SK-N-SH (cell line): Measurements from ENCODE around the gene CHFR. TPM values are rescaled to one million over a fixed set of nuclear protein-coding genes. Genes with fewer than 3 reads are reported as not detected.

Experiments used
- CTCF ChIA-PET: fragments of 300-600, 350-600 bp; formaldehyde crosslinking; extraction: SDS; loops from one replicate; lab custom pipeline; 2021; lab: Yijun Ruan, JAX
- POLR2A ChIA-PET: fragments of 350-600 bp; sonication (Branson Sonifier 250); formaldehyde crosslinking; extraction: SDS; loops from one replicate; lab custom pipeline; 2020; ENCODE audit warnings: antibody characterized with exemption, inconsistent platforms; lab: Yijun Ruan, JAX
- DNase-seq: peaks from one replicate; pipeline ENCODE4 v3.0.0; 2012
- H2AFZ ChIP-seq: fragments of 200-600 bp; sonication (generic); 2 replicates; pipeline ENCODE4 v1.8.1; 2016; ENCODE audit warnings: antibody characterized with exemption, mild to moderate bottlenecking, low read depth
- H3F3A ChIP-seq: fragments of 200-600 bp; sonication (generic); replicated peaks from 2 replicates; pipeline ENCODE3; 2016; ENCODE audit warnings: antibody characterized with exemption, mild to moderate bottlenecking; ENCODE audit not compliant: insufficient read depth
- H3K27ac ChIP-seq, 2 experiments: fragments of 200-500 bp in 1 of 2; fragments of 200-600 bp in 1 of 2; sonication (Bioruptor generic) in 1 of 2; sonication (generic), shearing (Covaris generic) in 1 of 2; 2 replicates each; pipeline versions ENCODE4 v1.5.1 to v1.6.1; 2014 to 2016; ENCODE audit warnings: low read depth in 2 of 2, inconsistent platforms in 1 of 2, low read length in 1 of 2, mild to moderate bottlenecking in 1 of 2, mixed read lengths in 1 of 2
- H3K27me3 ChIP-seq: fragments of 200-600 bp; sonication (generic), shearing (Covaris generic); 2 replicates; pipeline ENCODE4 v1.6.1; 2016; ENCODE audit warnings: mixed run types; ENCODE audit not compliant: insufficient read depth
- H3K36me3 ChIP-seq, 2 experiments: fragments of 200-500 bp in 1 of 2; fragments of 200-600 bp in 1 of 2; sonication (Bioruptor generic) in 1 of 2; sonication (generic) in 1 of 2; replicated peaks in 1 of 2; 2 replicates each; pipeline versions ENCODE3 to v1.5.1; 2014 to 2016; ENCODE audit warnings: low read length in 1 of 2, mild to moderate bottlenecking in 1 of 2; ENCODE audit not compliant: insufficient read depth in 2 of 2, control insufficient read depth in 1 of 2
- H3K4me1 ChIP-seq, 2 experiments: fragments of 200-500 bp in 1 of 2; fragments of 200-600 bp in 1 of 2; sonication (Bioruptor generic) in 1 of 2; sonication (generic), shearing (Covaris generic) in 1 of 2; 2 replicates each; pipeline versions ENCODE4 v1.5.1 to v1.6.1; 2014 to 2016; ENCODE audit warnings: low read depth in 1 of 2, low read length in 1 of 2, mixed run types in 1 of 2; ENCODE audit not compliant: insufficient read depth in 2 of 2, control insufficient read depth in 1 of 2
- H3K4me2 ChIP-seq: fragments of 200-600 bp; sonication (generic), shearing (Covaris generic); 2 replicates; pipeline ENCODE4 v1.6.1; 2017; ENCODE audit warnings: mixed run types
- H3K4me3 ChIP-seq, 2 experiments: fragments of 200-500 bp in 1 of 2; fragments of 200-600 bp in 1 of 2; sonication (Bioruptor generic) in 1 of 2; sonication (generic), shearing (Covaris generic) in 1 of 2; 2 replicates each; pipeline versions ENCODE4 v1.5.1 to v1.8.1; 2014 to 2016; ENCODE audit warnings: low read depth in 2 of 2, inconsistent platforms in 1 of 2, low read length in 1 of 2, mild to moderate bottlenecking in 1 of 2, mixed read lengths in 1 of 2, moderate library complexity in 1 of 2
- H3K79me2 ChIP-seq: fragments of 200-600 bp; sonication (generic); 2 replicates; pipeline ENCODE4 v1.8.1; 2017; ENCODE audit warnings: mild to moderate bottlenecking; ENCODE audit not compliant: insufficient read depth
- H3K9ac ChIP-seq: fragments of 200-600 bp; sonication (generic); 2 replicates; pipeline ENCODE4 v1.6.1; 2017; ENCODE audit warnings: mixed run types
- H3K9me2 ChIP-seq: fragments of 200-600 bp; sonication (generic); 2 replicates; pipeline ENCODE4 v1.6.1; 2017; ENCODE audit warnings: mixed run types
- H3K9me3 ChIP-seq: fragments of 200-600 bp; sonication (generic); 2 replicates; pipeline ENCODE4 v1.6.1; 2017; ENCODE audit warnings: mixed run types, mild to moderate bottlenecking, moderate library complexity
- H4K20me1 ChIP-seq: fragments of 200-600 bp; sonication (generic); 2 replicates; pipeline ENCODE4 v1.6.1; 2017; ENCODE audit warnings: mild to moderate bottlenecking, mixed run types; ENCODE audit not compliant: insufficient read depth
- EZH2phosphoT487 ChIP-seq: fragments of 200-600 bp; sonication (generic); IDR thresholded peaks from 2 replicates; pipeline ENCODE4 v1.6.1; 2017; ENCODE audit warnings: low read depth, mixed run types, mild to moderate bottlenecking, antibody characterized with exemption, moderate library complexity, borderline replicate concordance
- FOSL2 ChIP-seq: IDR thresholded peaks from 2 replicates; pipeline ENCODE4 v1.4.0; 2012; ENCODE audit warnings: low read depth, mild to moderate bottlenecking, moderate library complexity, borderline replicate concordance
- FOXJ3 ChIP-seq: sonication (generic); formaldehyde crosslinking; IDR thresholded peaks from 2 replicates; pipeline ENCODE4 v1.5.1; 2020; ENCODE audit warnings: mild to moderate bottlenecking, missing genetic modification reagents
- IRF3 ChIP-seq: fragments of 150-350 bp; IDR thresholded peaks from 2 replicates; pipeline ENCODE4 v1.6.1; 2016; ENCODE audit warnings: mild to moderate bottlenecking, low read depth, low read length
- MXI1 ChIP-seq: IDR thresholded peaks from 2 replicates; pipeline ENCODE4 v1.6.1; 2012; ENCODE audit warnings: mild to moderate bottlenecking, low read depth, low read length, improper control_type of control experiment
- NFIC ChIP-seq: IDR thresholded peaks from 2 replicates; pipeline ENCODE4 v1.4.0; 2012; ENCODE audit warnings: borderline replicate concordance
- NRF1 ChIP-seq: IDR thresholded peaks from 2 replicates; pipeline ENCODE4 v1.6.1; 2012; ENCODE audit warnings: low read depth, mild to moderate bottlenecking, low read length
- PBX3 ChIP-seq: IDR thresholded peaks from 2 replicates; pipeline ENCODE4; 2012
- REST ChIP-seq: IDR thresholded peaks from 2 replicates; pipeline ENCODE4 v1.6.1; 2012; ENCODE audit warnings: mild to moderate bottlenecking, low read depth, low read length, moderate library complexity
- RXRA ChIP-seq: IDR thresholded peaks from 2 replicates; pipeline ENCODE4 v1.4.0; 2012; ENCODE audit warnings: low read depth, mild to moderate bottlenecking, borderline replicate concordance
- SMC3 ChIP-seq: IDR thresholded peaks from 2 replicates; pipeline ENCODE4 v1.6.1; 2012; ENCODE audit warnings: low read depth, low read length, improper control_type of control experiment
- TAF1 ChIP-seq: IDR thresholded peaks from 2 replicates; pipeline ENCODE4 v1.6.1; 2012; ENCODE audit warnings: low read depth, mild to moderate bottlenecking, low read length, moderate library complexity, borderline replicate concordance
- TEAD4 ChIP-seq: IDR thresholded peaks from 2 replicates; pipeline ENCODE4 v1.4.0; 2012; ENCODE audit warnings: mild to moderate bottlenecking, borderline replicate concordance; ENCODE audit not compliant: insufficient read depth
- USF2 ChIP-seq: fragments of 150-350 bp; IDR thresholded peaks from 2 replicates; pipeline ENCODE4 v1.6.1; 2017; ENCODE audit warnings: antibody characterized with exemption, low read length, low read depth, borderline replicate concordance
- ZBTB33 ChIP-seq: IDR thresholded peaks from 2 replicates; pipeline ENCODE4 v1.4.0; 2012; ENCODE audit warnings: low read depth, borderline replicate concordance
- WGBS: methylation state at CpG from one replicate; pipeline ENCODE4 v1.1.6; 2017; ENCODE audit warnings: low lambda C conversion rate; 5-methylcytosine and 5-hydroxymethylcytosine counted together
- polyA plus RNA-seq, 3 experiments: library from polyadenylated mRNA; depleted of rRNA; stranded (reverse); fragments of >200 nt; gene quantifications; 2 replicates each; pipeline ENCODE4 v1.2.3, GENCODE V29; 2012

Gene CHFR
- polyA plus RNA-seq, 1 of the 3 experiments (the other 2 are of a cell fraction): 31.6 TPM

GRCh38 chr12:132869551-132869950 lies 17.9 kb downstream of the CHFR start:
- Histone ChIP-seq H3K27me3 (no peaks in the 10 kb centered on the region), H3K27ac (no peak overlapping the region), H3K9me3 (no peaks in the 10 kb centered on the region), H3F3A (no peaks in the 10 kb centered on the region), H3K4me3 (no peak overlapping the region), H3K79me2 (peaks cover 23% of the 10 kb centered on the region; the same call in 1 of the 2 replicates), H4K20me1 (no peaks in the 10 kb centered on the region), H3K4me2 (no peak overlapping the region), H3K4me1 (no peaks in the 10 kb centered on the region), H3K9ac (no peak overlapping the region), H3K36me3 (peaks cover 60 to 65% of the 10 kb centered on the region in 2 experiments), H2AFZ (no peak overlapping the region), H3K9me2 (no peaks in the 10 kb centered on the region)
- DNase-seq: no peak
- CTCF ChIA-PET: no interaction called here
- whole genome bisulfite sequencing: 97% methylated on average over 14 of the region's 14 CpGs
- TF ChIP-seq SMC3 (no peak), PBX3 (no peak), NFIC (no peak), ZBTB33 (no peak), REST (no peak), NRF1 (no peak)
- POLR2A ChIA-PET: no interaction called here

- Histone ChIP-seq H4K20me1 (no peaks in the 10 kb centered on the region), H3K79me2 (peaks cover 23% of the 10 kb centered on the region; the same call in 1 of the 2 replicates), H2AFZ (no peak overlapping the region), H3K4me1 (no peaks in the 10 kb centered on the region), H3K9me2 (no peaks in the 10 kb centered on the region), H3K9me3 (no peaks in the 10 kb centered on the region), H3F3A (no peaks in the 10 kb centered on the region), H3K27ac (no peak overlapping the region), H3K36me3 (peaks cover 43 to 55% of the 10 kb centered on the region in 2 experiments), H3K27me3 (no peaks in the 10 kb centered on the region), H3K4me2 (no peak overlapping the region), H3K4me3 (no peak overlapping the region), H3K9ac (no peak overlapping the region)
- 97% methylated on average over 14 of the region's 14 CpGs for WGBS
- no peak for DNase-seq
- ChIA-PET POLR2A (no interaction called here), CTCF (no interaction called here)
- no peak for TF ChIP-seq FOXJ3
- TF ChIP-seq FOSL2: no peak
- no peak for TF ChIP-seq RXRA
- TF ChIP-seq EZH2phosphoT487: no peak
- TF ChIP-seq USF2: no peak
- TF ChIP-seq MXI1: no peak
- TF ChIP-seq IRF3: no peak
- no peak for TF ChIP-seq TEAD4
- TF ChIP-seq TAF1: no peak
- TF ChIP-seq SMC3: no peak
Observed at GRCh38 chr12:132866251-132866828, 21.1 kb downstream of the CHFR start.
